GM18508 (cell line): ENCODE results near the gene SLC10A4.
"Not testable (repeated sequence)": the region's sequence is repeated elsewhere in the genome, so short reads cannot be mapped to it uniquely, and the experiment has no call there.

ENCODE experiments used
- ATAC-seq: cut with Tn5 transposase; IDR thresholded peaks from one replicate; pipeline ENCODE4 v1.9.1; 2021; ENCODE audit warnings: moderate number of reproducible peaks; ENCODE audit not compliant: insufficient read depth, unreplicated experiment

The SLC10A4 gene

GRCh38 chr4:48483006-48483776 is at the start of gene SLC10A4:
SLC10A4 (plus strand) TSS chr4:48483343; CDS start chr4:48483562, 219 bp downstream.
- no peak for ATAC-seq

GRCh38 chr4:48436318-48436717 is 46.8 kb upstream of the SLC10A4 start:
- ATAC-seq = no peak

- no peak for ATAC-seq
Observed at GRCh38 chr4:48439988-48440387, 43.2 kb upstream of the SLC10A4 start.

- ATAC-seq = not testable (repeated sequence)
Observed at GRCh38 chr4:48440914-48441313, 42.2 kb upstream of the SLC10A4 start.

GRCh38 chr4:48445704-48446103 is 37.4 kb upstream of the SLC10A4 start:
- no peak for ATAC-seq

GRCh38 chr4:48446642-48447041 is 36.5 kb upstream of the SLC10A4 start:
- ATAC-seq = no peak

GRCh38 chr4:48449151-48449550 is 34.0 kb upstream of the SLC10A4 start:
- no peak for ATAC-seq

- ATAC-seq = no peak
Observed at GRCh38 chr4:48450740-48451139, 32.4 kb upstream of the SLC10A4 start.

- not testable (repeated sequence) for ATAC-seq
Observed at GRCh38 chr4:48451656-48452055, 31.5 kb upstream of the SLC10A4 start.

- ATAC-seq = no peak
Observed at GRCh38 chr4:48454591-48454990, 28.6 kb upstream of the SLC10A4 start.

GRCh38 chr4:48461000-48461399 is 22.1 kb upstream of the SLC10A4 start:
- no peak for ATAC-seq

GRCh38 chr4:48462363-48462762 is 20.8 kb upstream of the SLC10A4 start:
- ATAC-seq = no peak

GRCh38 chr4:48467442-48467841 is 15.7 kb upstream of the SLC10A4 start:
- ATAC-seq = no peak

GRCh38 chr4:48467891-48468290 is 15.3 kb upstream of the SLC10A4 start:
- no peak for ATAC-seq

- ATAC-seq = no peak
Observed at GRCh38 chr4:48470137-48470536, 13.0 kb upstream of the SLC10A4 start.

- ATAC-seq = no peak
Observed at GRCh38 chr4:48470570-48470969, 12.6 kb upstream of the SLC10A4 start.

GRCh38 chr4:48472794-48473193 is 10.3 kb upstream of the SLC10A4 start:
- no peak for ATAC-seq

- ATAC-seq = no peak
Observed at GRCh38 chr4:48475770-48476169, 7.4 kb upstream of the SLC10A4 start.

- no peak for ATAC-seq
Observed at GRCh38 chr4:48478273-48478672, 4.9 kb upstream of the SLC10A4 start.

GRCh38 chr4:48481581-48481980 is 1.6 kb upstream of the SLC10A4 start:
- no peak for ATAC-seq

- no peak for ATAC-seq
Observed at GRCh38 chr4:48483777-48484493, 792 bp downstream of the SLC10A4 start.
